IMR-90 (cell line): Measurements from ENCODE around the gene PITPNM3. TPM values are rescaled to one million over a fixed set of nuclear protein-coding genes. Genes with fewer than 3 reads are reported as not detected.

ENCODE experiments used
- ATAC-seq: fragments of 200-7000 bp; cut with Tn5 transposase; 2 replicates; pipeline ENCODE4 v1.9.1; 2020; ENCODE audit warnings: low read depth, mild to moderate bottlenecking, moderate library complexity
- BruUV-seq: library from RNA; stranded (reverse); fragments of 400-500 nt; replicated peaks from 2 replicates; lab custom pipeline; 2021; lab: Mats Ljungman, UMichigan
- CTCF ChIA-PET: fragments of 300-600 bp; formaldehyde crosslinking; extraction: SDS; loops from one replicate; lab custom pipeline; 2021; ENCODE audit warnings: antibody characterized with exemption; lab: Yijun Ruan, JAX
- POLR2A ChIA-PET: fragments of 300-600 bp; sonication (Branson Sonifier 250); formaldehyde crosslinking; loops from one replicate; lab custom pipeline; 2022; ENCODE audit warnings: antibody characterized with exemption; ENCODE audit not compliant: unreplicated experiment; lab: Charles Lee
- DNase-seq: peaks from one replicate; pipeline ENCODE4 v3.0.0; 2013
- H2AFZ ChIP-seq: replicated peaks from 2 replicates; pipeline ENCODE3; 2013; ENCODE audit warnings: low read length, mild to moderate bottlenecking; ENCODE audit not compliant: poor library complexity
- H2AK5ac ChIP-seq: 2 replicates; pipeline ENCODE4 v1.6.1; 2013; ENCODE audit warnings: low read depth, low read length, inconsistent platforms
- H2AK9ac ChIP-seq: replicated peaks from 2 replicates; pipeline ENCODE3; 2013; ENCODE audit warnings: mild to moderate bottlenecking, low read depth, low read length, moderate library complexity; ENCODE audit not compliant: poor library complexity
- H2BK120ac ChIP-seq: 2 replicates; pipeline ENCODE4 v1.6.1; 2013; ENCODE audit warnings: low read depth, low read length, inconsistent platforms
- H2BK15ac ChIP-seq: 3 replicates; pipeline ENCODE4 v1.6.1; 2013; ENCODE audit warnings: low read depth, low read length, inconsistent platforms
- H2BK20ac ChIP-seq: 2 replicates; pipeline ENCODE4 v1.6.1; 2013; ENCODE audit warnings: low read depth, mild to moderate bottlenecking, inconsistent platforms, low read length, moderate library complexity
- H2BK5ac ChIP-seq: 2 replicates; pipeline ENCODE4 v1.6.1; 2013; ENCODE audit warnings: mild to moderate bottlenecking, low read depth, low read length, inconsistent platforms; ENCODE audit not compliant: poor library complexity, severe bottlenecking
- H3K14ac ChIP-seq: replicated peaks from 2 replicates; pipeline ENCODE4 v1.6.1; 2013; ENCODE audit warnings: low read depth, low read length, inconsistent platforms
- H3K18ac ChIP-seq: 2 replicates; pipeline ENCODE4 v1.6.1; 2013; ENCODE audit warnings: low read depth, low read length, control low read depth
- H3K23ac ChIP-seq: 2 replicates; pipeline ENCODE4 v1.6.1; 2013; ENCODE audit warnings: low read depth, low read length, inconsistent platforms
- H3K27ac ChIP-seq: 2 replicates; pipeline ENCODE4 v1.5.1; 2013; ENCODE audit warnings: mild to moderate bottlenecking, control low read depth, low read length; ENCODE audit not compliant: insufficient read depth
- H3K27me3 ChIP-seq: 2 replicates; pipeline ENCODE4 v1.6.1; 2013; ENCODE audit warnings: low read length; ENCODE audit not compliant: control insufficient read depth, insufficient read depth
- H3K36me3 ChIP-seq: 2 replicates; pipeline ENCODE4 v1.6.1; 2013; ENCODE audit warnings: low read length, mixed read lengths; ENCODE audit not compliant: control insufficient read depth, insufficient read depth
- H3K4ac ChIP-seq: 2 replicates; pipeline ENCODE4 v1.6.1; 2013; ENCODE audit warnings: low read depth, low read length, inconsistent platforms
- H3K4me1 ChIP-seq: 2 replicates; pipeline ENCODE4 v1.6.1; 2013; ENCODE audit warnings: low read length, mixed read lengths; ENCODE audit not compliant: control insufficient read depth, insufficient read depth
- H3K4me2 ChIP-seq: 2 replicates; pipeline ENCODE4 v1.6.1; 2013; ENCODE audit warnings: low read depth, mild to moderate bottlenecking, control low read depth, low read length, moderate library complexity
- H3K4me3 ChIP-seq: 2 replicates; pipeline ENCODE4 v1.5.1; 2013; ENCODE audit warnings: low read depth, mild to moderate bottlenecking, control low read depth, low read length, moderate library complexity; ENCODE audit not compliant: insufficient read depth
- H3K56ac ChIP-seq: 2 replicates; pipeline ENCODE4 v1.6.1; 2013; ENCODE audit warnings: low read length, inconsistent platforms; ENCODE audit not compliant: insufficient read depth; ENCODE audit errors: extremely low read depth
- H3K79me1 ChIP-seq, 2 experiments: 2 replicates each; pipeline ENCODE4 v1.6.1; 2013; ENCODE audit warnings: low read length in 2 of 2, inconsistent platforms in 1 of 2, low read depth in 1 of 2
- H3K9ac ChIP-seq: 2 replicates; pipeline ENCODE4 v1.6.1; 2013; ENCODE audit warnings: low read depth, low read length, control low read depth
- H3K9me1 ChIP-seq: 2 replicates; pipeline ENCODE4 v1.6.1; 2013; ENCODE audit warnings: low read length, inconsistent platforms; ENCODE audit not compliant: insufficient read depth
- H3K9me3 ChIP-seq: 2 replicates; pipeline ENCODE4 v1.6.1; 2013; ENCODE audit warnings: low read length; ENCODE audit not compliant: control insufficient read depth, insufficient read depth
- H4K20me1 ChIP-seq: 2 replicates; pipeline ENCODE4 v1.6.1; 2013; ENCODE audit warnings: low read length, inconsistent platforms; ENCODE audit not compliant: insufficient read depth
- H4K5ac ChIP-seq: 2 replicates; pipeline ENCODE4 v1.6.1; 2013; ENCODE audit warnings: mild to moderate bottlenecking, low read depth, low read length, control low read depth
- H4K8ac ChIP-seq, 2 experiments: 2 replicates each; pipeline ENCODE4 v1.6.1; 2013; ENCODE audit warnings: low read depth in 2 of 2, low read length in 2 of 2, control low read depth in 1 of 2, inconsistent platforms in 1 of 2
- H4K91ac ChIP-seq: 2 replicates; pipeline ENCODE4 v1.6.1; 2013; ENCODE audit warnings: low read depth, low read length, inconsistent platforms; ENCODE audit not compliant: insufficient read depth
- CEBPB ChIP-seq: IDR thresholded peaks from 2 replicates; pipeline ENCODE4 v1.6.1; 2012; ENCODE audit warnings: low read depth, low read length, improper control_type of control experiment
- ELK1 ChIP-seq: fragments of 150-350 bp; IDR thresholded peaks from 2 replicates; pipeline ENCODE4 v1.6.1; 2016; ENCODE audit warnings: low read depth, mild to moderate bottlenecking, low read length, moderate library complexity, borderline replicate concordance
- FOS ChIP-seq: fragments of 150-350 bp; IDR thresholded peaks from 2 replicates; pipeline ENCODE4 v1.6.1; 2016; ENCODE audit warnings: low read depth, low read length
- MAZ ChIP-seq: IDR thresholded peaks from 2 replicates; pipeline ENCODE4 v1.6.1; 2012; ENCODE audit warnings: low read depth, mild to moderate bottlenecking, low read length, improper control_type of control experiment, moderate library complexity, borderline replicate concordance
- MXI1 ChIP-seq: IDR thresholded peaks from 2 replicates; pipeline ENCODE4 v1.6.1; 2012; ENCODE audit warnings: low read depth, mild to moderate bottlenecking, low read length, moderate library complexity, borderline replicate concordance
- NFE2L2 ChIP-seq: fragments of 150-350 bp; IDR thresholded peaks from 2 replicates; pipeline ENCODE4 v1.6.1; 2016; ENCODE audit warnings: low read depth, mild to moderate bottlenecking, low read length
- POLR2A ChIP-seq: IDR thresholded peaks from 2 replicates; pipeline ENCODE4 v1.6.1; 2012; ENCODE audit warnings: mild to moderate bottlenecking, low read depth, low read length
- RCOR1 ChIP-seq: IDR thresholded peaks from 2 replicates; pipeline ENCODE4 v1.6.1; 2012; ENCODE audit warnings: mild to moderate bottlenecking, low read length, improper control_type of control experiment; ENCODE audit not compliant: insufficient replicate concordance
- RFX5 ChIP-seq: IDR thresholded peaks from 2 replicates; pipeline ENCODE4 v1.8.0; 2012; ENCODE audit warnings: low read depth, mild to moderate bottlenecking, low read length, moderate library complexity
- SMC3 ChIP-seq: fragments of 150-350 bp; IDR thresholded peaks from 2 replicates; pipeline ENCODE4 v1.6.1; 2016; ENCODE audit warnings: low read depth, mild to moderate bottlenecking, antibody characterized with exemption, low read length, moderate library complexity
- WGBS, 2 experiments: methylation state at CpG; one replicate each; pipeline versions ENCODE4 v1.1.5 to v1.1.7; 2013; ENCODE audit warnings: missing lambda C conversion rate in 2 of 2; ENCODE audit not compliant: insufficient read length in 1 of 2; ENCODE audit errors: extremely low coverage in 2 of 2; 5-methylcytosine and 5-hydroxymethylcytosine counted together
- dilution Hi-C: fragments of 300-500 bp; cut with HindIII; formaldehyde crosslinking; loops from one replicate; pipeline ENCODE4 v1.14.3; 2018; ENCODE audit warnings: low sequenced_read_pairs; ENCODE audit not compliant: unreplicated experiment
- in situ Hi-C: fragments of 300-500 bp; cut with MboI; formaldehyde crosslinking; loops from 3 replicates; pipeline ENCODE4 v1.14.3; 2019; ENCODE audit warnings: low sequenced_read_pairs, inconsistent platforms, mixed read lengths
- intact Hi-C: fragments of 100-400 bp; cut with micrococcal nuclease; formaldehyde crosslinking; loops from 2 replicates; pipeline ENCODE4 v1.10.0; 2022
- polyA plus RNA-seq, 3 experiments: library from polyadenylated mRNA; depleted of rRNA; stranded (reverse); fragments of >200 nt; gene quantifications; 2 replicates each; pipeline ENCODE4 v1.2.3, GENCODE V29; 2012; ENCODE audit warnings: low replicate concordance in 1 of 3
- total RNA-seq: library from RNA; depleted of rRNA; stranded (reverse); fragments of >200 nt; gene quantifications from 2 replicates; pipeline ENCODE4 v1.2.3, GENCODE V29; 2012
- TF ChIP-seq, protein P1 (sequence below): fragments of 150-350 bp; IDR thresholded peaks from 2 replicates; pipeline ENCODE4 v1.6.1; 2017; ENCODE audit warnings: mild to moderate bottlenecking, antibody characterized with exemption, low read length, low read depth

PITPNM3 gene
- total and polyA plus RNA-seq, 2 of the 4 experiments (the other 2 are of a cell fraction) = 0.54 to 1.7 TPM

DNA sequence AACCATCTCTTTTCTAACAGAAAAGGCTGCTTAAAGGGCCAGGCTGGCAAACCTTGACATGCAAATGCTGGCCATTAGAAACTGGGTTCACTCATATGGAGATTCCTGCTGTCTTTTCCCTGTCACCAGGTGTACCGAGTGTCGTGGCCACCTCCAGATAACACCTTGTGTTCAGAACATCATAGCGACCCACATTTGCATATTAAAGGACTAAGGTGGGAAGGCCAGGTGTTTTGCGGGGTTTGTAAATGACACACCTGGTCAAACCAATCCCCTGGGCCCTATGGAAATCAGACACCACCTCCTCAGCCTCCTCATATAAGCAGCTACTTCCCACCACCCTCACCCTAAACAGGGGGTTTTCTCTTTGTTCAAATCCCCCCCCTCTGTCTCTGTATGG, 118.9 kb downstream of the PITPNM3 start:
- ChIA-PET CTCF (no interaction called here), POLR2A (no interaction called here)
- no peaks in the 10 kb centered on the region for H3K79me1 ChIP-seq
- no peaks in the 10 kb centered on the region for H3K36me3 ChIP-seq
- intact Hi-C loops = loop anchor here (10.0 kb wide), 1 partner anchor 1193 kb away; no protein-coding TSS in a partner anchor
- no peak overlapping the region for H3K18ac ChIP-seq
- dilution Hi-C loops = no loop called here
- no peak overlapping the region for H3K9ac ChIP-seq
- H3K4me3 ChIP-seq = no peak overlapping the region
- peaks cover 10% of the 10 kb centered on the region for H3K27me3 ChIP-seq
- no peak overlapping the region for H3K27ac ChIP-seq
- H3K9me3 ChIP-seq = no peaks in the 10 kb centered on the region
- no peaks in the 10 kb centered on the region for H3K4me1 ChIP-seq
- DNase-seq = no peak
- no peak overlapping the region for H3K23ac ChIP-seq
- H2BK20ac ChIP-seq = no peak overlapping the region
- TF ChIP-seq ELK1 = no peak
- TF ChIP-seq CEBPB = no peak
- TF ChIP-seq RCOR1 = no peak
- no peak for TF ChIP-seq MXI1
- TF ChIP-seq FOS = no peak
- TF ChIP-seq SMC3 = no peak
- no peak for TF ChIP-seq MAZ
- no peak for TF ChIP-seq RFX5
- TF ChIP-seq, protein P1, sequence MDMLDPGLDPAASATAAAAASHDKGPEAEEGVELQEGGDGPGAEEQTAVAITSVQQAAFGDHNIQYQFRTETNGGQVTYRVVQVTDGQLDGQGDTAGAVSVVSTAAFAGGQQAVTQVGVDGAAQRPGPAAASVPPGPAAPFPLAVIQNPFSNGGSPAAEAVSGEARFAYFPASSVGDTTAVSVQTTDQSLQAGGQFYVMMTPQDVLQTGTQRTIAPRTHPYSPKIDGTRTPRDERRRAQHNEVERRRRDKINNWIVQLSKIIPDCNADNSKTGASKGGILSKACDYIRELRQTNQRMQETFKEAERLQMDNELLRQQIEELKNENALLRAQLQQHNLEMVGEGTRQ = no peak
- TF ChIP-seq POLR2A = no peak
- TF ChIP-seq NFE2L2 = no peak
- in situ Hi-C loops = loop anchor here (25.0 kb wide), 1 partner anchor 1200 kb away; the partner anchor contains the start of gene SCIMP
- no peak overlapping the region for H2BK5ac ChIP-seq
- H4K8ac ChIP-seq = no peak overlapping the region
- no peak overlapping the region for H3K4me2 ChIP-seq
- no peak overlapping the region for H2BK120ac ChIP-seq
- no peaks in the 10 kb centered on the region for H4K20me1 ChIP-seq
- H4K91ac ChIP-seq = no peak overlapping the region
- no peak overlapping the region for H2BK15ac ChIP-seq
- no peak overlapping the region for H2AK9ac ChIP-seq
- H3K4ac ChIP-seq = no peak overlapping the region
- WGBS, 2 experiments = 0% methylated on average over 1 of the region's 4 CpGs; no CpG with 5 or more reads in 1 of the 2 experiments
- no peak overlapping the region for H3K56ac ChIP-seq
- BruUV-seq = no TSS peak
- ATAC-seq = no peak
- H2AFZ ChIP-seq = no peak overlapping the region
- no peak overlapping the region for H2AK5ac ChIP-seq
- H3K9me1 ChIP-seq = no peaks in the 10 kb centered on the region; the same call in 1 of the 2 replicates
- H4K5ac ChIP-seq = no peak overlapping the region
- no peak overlapping the region for H3K14ac ChIP-seq
